HL-60 (cell line): Measurements from ENCODE around the gene PEX11A.

ENCODE experiments used
- DNase-seq, 2 experiments: peaks; one replicate each; pipeline ENCODE4 v3.0.0-alpha.2; 2010 to 2020; ENCODE audit warnings: low read depth in 1 of 2, low spot score in 1 of 2
- H3K27ac ChIP-seq: fragments of 250-450 bp; sonication (Bioruptor Pico); replicated peaks from 2 replicates; pipeline ENCODE4 v1.5.1; 2020; ENCODE audit warnings: mild to moderate bottlenecking, moderate library complexity
- H3K27me3 ChIP-seq: fragments of 250-450 bp; sonication (Bioruptor Pico); 2 replicates; pipeline ENCODE4 v1.5.1; 2021; ENCODE audit warnings: mild to moderate bottlenecking, moderate library complexity; ENCODE audit not compliant: insufficient read depth, poor library complexity, severe bottlenecking
- H3K4me3 ChIP-seq: replicated peaks from 2 replicates; pipeline ENCODE4 v1.5.1; 2011; ENCODE audit warnings: mild to moderate bottlenecking, control low read depth, low read length; ENCODE audit not compliant: insufficient read depth
- POLR2AphosphoS5 ChIP-seq: IDR thresholded peaks from 2 replicates; pipeline ENCODE4 v1.6.1; 2012; ENCODE audit warnings: low read depth
- TF ChIP-seq, protein P1 (sequence below): IDR thresholded peaks from one replicate; pipeline ENCODE4 v1.5.1; 2011; ENCODE audit warnings: low read length, control low read depth, inconsistent platforms; ENCODE audit not compliant: insufficient read depth
- TF ChIP-seq, protein P2 (sequence below): IDR thresholded peaks from 2 replicates; pipeline ENCODE4 v1.6.1; 2012; ENCODE audit warnings: low read depth; ENCODE audit not compliant: insufficient replicate concordance

The PEX11A gene

DNA sequence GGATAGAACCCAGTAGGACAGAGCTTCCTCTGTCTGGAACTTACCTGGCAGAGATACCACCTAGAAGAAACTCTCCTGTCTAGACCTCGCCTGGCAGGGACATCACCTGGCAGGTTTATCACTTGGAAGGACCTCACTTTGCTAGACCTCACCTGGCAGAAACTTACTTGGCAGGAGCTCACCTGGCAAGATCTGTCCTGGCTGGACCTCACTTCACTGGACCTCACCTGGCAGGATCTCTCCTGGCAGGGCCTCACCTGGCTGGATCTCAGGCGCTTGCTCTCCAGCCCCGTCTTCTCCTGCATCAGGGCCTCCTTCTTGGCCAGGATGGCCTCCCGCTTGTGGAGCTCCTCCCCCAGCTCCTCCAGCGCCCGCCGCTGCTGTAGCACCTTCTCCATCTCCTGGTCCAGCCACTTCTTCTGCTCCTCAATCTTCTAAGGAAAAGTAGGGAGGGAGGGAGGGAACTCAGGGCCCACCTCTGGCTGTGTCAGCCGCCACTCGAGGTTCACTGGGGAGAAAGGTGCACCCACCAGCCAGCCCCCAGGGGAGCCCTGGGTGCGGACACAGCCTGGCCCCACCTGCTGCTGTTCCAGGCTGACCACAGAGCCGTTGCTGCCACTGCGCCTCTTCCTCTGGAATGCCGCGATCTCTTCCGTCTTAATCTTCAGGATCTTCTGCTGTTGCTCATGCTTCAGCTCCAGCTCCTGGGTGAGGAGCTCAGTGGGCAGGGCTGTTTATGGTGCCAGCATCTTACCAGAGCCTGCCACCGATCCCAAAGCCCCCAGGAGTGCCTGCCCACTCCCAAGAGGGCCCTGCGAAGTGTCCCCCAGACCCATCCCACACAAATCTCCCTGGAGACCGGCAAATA is 57.8 kb downstream of the PEX11A start:
- TF ChIP-seq, protein P1, sequence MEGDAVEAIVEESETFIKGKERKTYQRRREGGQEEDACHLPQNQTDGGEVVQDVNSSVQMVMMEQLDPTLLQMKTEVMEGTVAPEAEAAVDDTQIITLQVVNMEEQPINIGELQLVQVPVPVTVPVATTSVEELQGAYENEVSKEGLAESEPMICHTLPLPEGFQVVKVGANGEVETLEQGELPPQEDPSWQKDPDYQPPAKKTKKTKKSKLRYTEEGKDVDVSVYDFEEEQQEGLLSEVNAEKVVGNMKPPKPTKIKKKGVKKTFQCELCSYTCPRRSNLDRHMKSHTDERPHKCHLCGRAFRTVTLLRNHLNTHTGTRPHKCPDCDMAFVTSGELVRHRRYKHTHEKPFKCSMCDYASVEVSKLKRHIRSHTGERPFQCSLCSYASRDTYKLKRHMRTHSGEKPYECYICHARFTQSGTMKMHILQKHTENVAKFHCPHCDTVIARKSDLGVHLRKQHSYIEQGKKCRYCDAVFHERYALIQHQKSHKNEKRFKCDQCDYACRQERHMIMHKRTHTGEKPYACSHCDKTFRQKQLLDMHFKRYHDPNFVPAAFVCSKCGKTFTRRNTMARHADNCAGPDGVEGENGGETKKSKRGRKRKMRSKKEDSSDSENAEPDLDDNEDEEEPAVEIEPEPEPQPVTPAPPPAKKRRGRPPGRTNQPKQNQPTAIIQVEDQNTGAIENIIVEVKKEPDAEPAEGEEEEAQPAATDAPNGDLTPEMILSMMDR: no peak
- TF ChIP-seq, protein P2, sequence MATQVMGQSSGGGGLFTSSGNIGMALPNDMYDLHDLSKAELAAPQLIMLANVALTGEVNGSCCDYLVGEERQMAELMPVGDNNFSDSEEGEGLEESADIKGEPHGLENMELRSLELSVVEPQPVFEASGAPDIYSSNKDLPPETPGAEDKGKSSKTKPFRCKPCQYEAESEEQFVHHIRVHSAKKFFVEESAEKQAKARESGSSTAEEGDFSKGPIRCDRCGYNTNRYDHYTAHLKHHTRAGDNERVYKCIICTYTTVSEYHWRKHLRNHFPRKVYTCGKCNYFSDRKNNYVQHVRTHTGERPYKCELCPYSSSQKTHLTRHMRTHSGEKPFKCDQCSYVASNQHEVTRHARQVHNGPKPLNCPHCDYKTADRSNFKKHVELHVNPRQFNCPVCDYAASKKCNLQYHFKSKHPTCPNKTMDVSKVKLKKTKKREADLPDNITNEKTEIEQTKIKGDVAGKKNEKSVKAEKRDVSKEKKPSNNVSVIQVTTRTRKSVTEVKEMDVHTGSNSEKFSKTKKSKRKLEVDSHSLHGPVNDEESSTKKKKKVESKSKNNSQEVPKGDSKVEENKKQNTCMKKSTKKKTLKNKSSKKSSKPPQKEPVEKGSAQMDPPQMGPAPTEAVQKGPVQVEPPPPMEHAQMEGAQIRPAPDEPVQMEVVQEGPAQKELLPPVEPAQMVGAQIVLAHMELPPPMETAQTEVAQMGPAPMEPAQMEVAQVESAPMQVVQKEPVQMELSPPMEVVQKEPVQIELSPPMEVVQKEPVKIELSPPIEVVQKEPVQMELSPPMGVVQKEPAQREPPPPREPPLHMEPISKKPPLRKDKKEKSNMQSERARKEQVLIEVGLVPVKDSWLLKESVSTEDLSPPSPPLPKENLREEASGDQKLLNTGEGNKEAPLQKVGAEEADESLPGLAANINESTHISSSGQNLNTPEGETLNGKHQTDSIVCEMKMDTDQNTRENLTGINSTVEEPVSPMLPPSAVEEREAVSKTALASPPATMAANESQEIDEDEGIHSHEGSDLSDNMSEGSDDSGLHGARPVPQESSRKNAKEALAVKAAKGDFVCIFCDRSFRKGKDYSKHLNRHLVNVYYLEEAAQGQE: no peak
- Histone ChIP-seq H3K27me3 (no peaks in the 10 kb centered on the region), H3K4me3 (no peak overlapping the region), H3K27ac (no peak overlapping the region)
- no peak for DNase-seq

DNA sequence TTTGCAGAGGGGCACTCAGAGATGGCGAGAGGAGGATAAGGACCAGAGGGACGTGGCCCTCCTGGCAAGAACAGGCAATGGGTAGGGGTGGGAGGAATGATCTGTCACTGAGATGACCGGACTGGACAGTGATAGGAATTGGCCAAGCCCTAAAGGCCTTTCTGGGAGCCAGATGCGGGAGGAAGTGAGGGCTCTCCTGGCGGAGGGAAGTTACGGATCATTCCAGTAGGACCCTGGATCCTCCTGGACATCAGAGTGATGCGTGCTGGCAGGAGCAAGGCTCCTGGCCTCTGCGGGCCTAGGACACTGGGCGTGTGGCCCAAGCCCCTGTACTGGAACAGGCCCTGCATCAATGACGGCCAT is 58.7 kb downstream of the PEX11A start:
- TF ChIP-seq, protein P2: no peak
- TF ChIP-seq POLR2AphosphoS5: no peak; the same call in 1 of the 2 replicates
- TF ChIP-seq, protein P1: no peak
- Histone ChIP-seq H3K4me3 (no peak overlapping the region), H3K27me3 (no peaks in the 10 kb centered on the region), H3K27ac (no peak overlapping the region)
- no peak for DNase-seq
